NCI-H446 (cell line): ENCODE measurements around the gene WDR76.
A peak's percentile ranks its signal among the peaks of the same experiment; 100 is the strongest.

ENCODE experiments used
- DNase-seq, 2 experiments: peaks; one replicate each; lab custom pipeline; 2025; lab: John Stamatoyannopoulos, UW

WDR76 gene

DNA sequence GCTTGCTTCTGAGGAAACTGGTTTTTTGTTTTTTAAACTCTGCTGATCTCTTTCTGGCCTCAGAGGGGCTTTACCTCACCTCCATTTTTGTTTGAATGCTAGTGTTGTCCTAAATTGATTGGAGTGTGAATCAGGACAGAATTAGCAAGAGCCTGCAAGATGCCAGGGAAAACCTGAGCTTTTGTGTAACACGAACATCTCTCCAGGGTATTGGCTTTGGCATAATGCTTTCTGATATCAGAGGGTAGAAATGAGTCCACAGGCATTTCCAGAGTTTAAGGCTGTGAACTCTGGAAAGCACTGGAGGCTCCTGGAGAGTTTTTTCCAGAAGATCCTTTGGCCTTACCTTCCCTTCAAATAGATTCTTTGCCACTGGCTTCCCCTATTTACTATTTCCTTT lies 87.1 kb downstream of the WDR76 start:
- no peak for DNase-seq

DNA sequence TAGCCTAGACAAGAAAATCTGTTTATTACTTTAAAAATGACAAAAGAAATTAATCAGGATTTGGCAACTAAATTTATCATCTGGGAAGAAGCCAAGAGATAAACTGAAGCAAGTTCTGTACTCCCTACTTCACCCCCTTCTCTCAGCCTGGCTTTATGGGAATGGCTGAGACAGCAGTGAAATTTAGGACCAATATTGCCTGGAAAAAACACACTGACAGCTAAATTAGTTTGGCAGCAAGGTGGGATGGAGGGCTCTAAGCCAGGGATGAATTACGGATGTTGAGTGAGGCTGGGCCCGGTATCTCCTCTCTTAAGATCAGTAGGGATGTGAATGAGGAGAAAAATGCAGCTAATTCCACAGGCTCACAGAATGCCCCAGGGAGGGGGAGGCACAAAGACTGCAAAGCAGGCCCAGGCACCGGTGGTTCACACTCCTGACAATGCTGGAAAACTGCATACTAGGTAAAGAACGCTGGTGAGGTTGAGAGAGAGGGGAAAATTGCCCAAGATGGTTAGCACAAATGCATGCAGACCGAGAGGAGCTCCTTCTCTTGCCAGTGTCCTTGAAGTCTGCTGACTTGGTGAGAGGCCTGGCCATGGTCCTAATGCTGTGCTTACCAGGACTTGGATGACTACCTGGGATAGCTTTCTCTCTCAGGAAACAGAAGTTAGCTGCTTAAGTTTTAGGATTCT lies 89.0 kb downstream of the WDR76 start:
- DNase-seq = peak in 1 of 2 experiments; percentile 10

- DNase-seq = no peak
Observed at GRCh38 chr15:43916326-43916660, 89.5 kb downstream of the WDR76 start.
